SU-DHL-6 (cell line): ENCODE results near the gene ZNF91.

ENCODE experiments used
- H2AFZ ChIP-seq: fragments of 200-600 bp; sonication (generic); 2 replicates; pipeline ENCODE4 v1.6.1; 2014; ENCODE audit warnings: low read depth, mild to moderate bottlenecking, moderate library complexity, mixed read lengths, antibody characterized with exemption, low read length; ENCODE audit not compliant: severe bottlenecking
- H3F3A ChIP-seq: fragments of 200-600 bp; shearing (Covaris generic); 2 replicates; pipeline ENCODE4 v1.6.0; 2016; ENCODE audit warnings: antibody characterized with exemption, mild to moderate bottlenecking; ENCODE audit not compliant: insufficient read depth
- H3K27ac ChIP-seq: fragments of 200-600 bp; sonication (generic); 2 replicates; pipeline ENCODE4 v1.5.1; 2016; ENCODE audit warnings: low read depth, mild to moderate bottlenecking, low read length, moderate library complexity, mixed read lengths
- H3K27me3 ChIP-seq: fragments of 200-600 bp; sonication (generic), shearing (Covaris generic); 2 replicates; pipeline ENCODE4 v1.6.0; 2014; ENCODE audit warnings: mild to moderate bottlenecking, low read length
- H3K36me3 ChIP-seq: fragments of 200-600 bp; sonication (generic); 2 replicates; pipeline ENCODE4 v1.6.1; 2014; ENCODE audit warnings: mild to moderate bottlenecking, low read length, mixed read lengths
- H3K4me2 ChIP-seq: fragments of 300-600, 200-600 bp; shearing (Covaris generic), sonication (generic); 2 replicates; pipeline ENCODE4 v1.6.0; 2014; ENCODE audit warnings: low read length, low read depth, mild to moderate bottlenecking; ENCODE audit not compliant: poor library complexity, severe bottlenecking
- H3K4me3 ChIP-seq: fragments of 200-600 bp; sonication (generic); 2 replicates; pipeline ENCODE4 v1.5.1; 2014; ENCODE audit warnings: antibody characterized with exemption, low read length, mild to moderate bottlenecking, mixed read lengths; ENCODE audit not compliant: insufficient read depth, poor library complexity, severe bottlenecking
- H3K79me2 ChIP-seq: fragments of 200-600 bp; sonication (generic); 2 replicates; pipeline ENCODE4 v1.6.1; 2014; ENCODE audit warnings: mild to moderate bottlenecking, low read length, moderate library complexity; ENCODE audit not compliant: insufficient read depth
- H3K9ac ChIP-seq: fragments of 200-600 bp; sonication (generic); 2 replicates; pipeline ENCODE4 v1.7.0; 2014; ENCODE audit warnings: mild to moderate bottlenecking, low read length
- H3K9me2 ChIP-seq: fragments of 200-600 bp; sonication (generic); replicated peaks from 2 replicates; pipeline ENCODE4 v1.6.1; 2014; ENCODE audit warnings: low read length; ENCODE audit not compliant: insufficient read depth
- H3K9me3 ChIP-seq: fragments of 200-600 bp; sonication (generic); 2 replicates; pipeline ENCODE4 v1.6.1; 2014; ENCODE audit warnings: low read length, mixed read lengths; ENCODE audit not compliant: insufficient read depth
- H4K20me1 ChIP-seq: fragments of 200-600 bp; sonication (generic); 2 replicates; pipeline ENCODE4 v1.6.1; 2014; ENCODE audit warnings: low read depth, mild to moderate bottlenecking, antibody characterized with exemption, low read length, moderate library complexity, mixed read lengths
- EZH2phosphoT487 ChIP-seq: fragments of 200-600 bp; sonication (generic), shearing (Covaris generic); conservative IDR thresholded peaks from 2 replicates; pipeline ENCODE4 v1.6.1; 2018; ENCODE audit warnings: mild to moderate bottlenecking, antibody characterized with exemption, low read length, moderate library complexity, mixed read lengths
- TF ChIP-seq, protein P1 (sequence below): fragments of 200-600 bp; sonication (generic); IDR thresholded peaks from one replicate; pipeline ENCODE4 v1.5.1; 2017; ENCODE audit warnings: antibody characterized with exemption, mild to moderate bottlenecking, low read length, moderate library complexity; ENCODE audit not compliant: insufficient read depth, poor library complexity, severe bottlenecking

The ZNF91 gene

DNA sequence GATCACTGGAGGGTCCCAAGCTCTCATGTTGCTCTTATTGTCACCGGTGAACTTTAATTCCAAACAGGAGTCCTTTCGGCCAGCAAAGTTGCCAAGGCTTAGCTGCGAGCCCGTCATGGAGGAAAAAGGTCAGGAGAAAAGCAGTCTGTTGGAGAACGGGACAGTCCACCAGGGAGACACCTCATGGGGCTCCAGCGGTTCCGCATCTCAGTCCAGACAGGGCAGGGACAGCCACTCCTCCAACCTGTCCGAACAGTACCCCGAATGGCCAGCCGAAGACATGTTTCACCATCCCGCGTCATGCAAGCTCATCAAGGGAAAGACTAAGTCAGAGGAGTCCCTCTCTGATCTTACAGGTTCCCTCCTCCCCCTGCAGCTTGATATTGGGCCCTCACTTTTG is 10.4 kb downstream of the ZNF91 start:
- Histone ChIP-seq H3K36me3 (peaks cover 91% of the 10 kb centered on the region), H3F3A (no peaks in the 10 kb centered on the region), H3K4me2 (no peak overlapping the region), H3K9me3 (peaks cover 58% of the 10 kb centered on the region; the same call in 1 of the 2 replicates), H2AFZ (no peak overlapping the region), H3K27me3 (no peaks in the 10 kb centered on the region), H3K79me2 (peaks cover 100% of the 10 kb centered on the region), H3K27ac (no peak overlapping the region), H3K9ac (no peak overlapping the region), H4K20me1 (no peaks in the 10 kb centered on the region), H3K9me2 (no peaks in the 10 kb centered on the region), H3K4me3 (no peak overlapping the region)
- no peak for TF ChIP-seq EZH2phosphoT487
- TF ChIP-seq, protein P1, sequence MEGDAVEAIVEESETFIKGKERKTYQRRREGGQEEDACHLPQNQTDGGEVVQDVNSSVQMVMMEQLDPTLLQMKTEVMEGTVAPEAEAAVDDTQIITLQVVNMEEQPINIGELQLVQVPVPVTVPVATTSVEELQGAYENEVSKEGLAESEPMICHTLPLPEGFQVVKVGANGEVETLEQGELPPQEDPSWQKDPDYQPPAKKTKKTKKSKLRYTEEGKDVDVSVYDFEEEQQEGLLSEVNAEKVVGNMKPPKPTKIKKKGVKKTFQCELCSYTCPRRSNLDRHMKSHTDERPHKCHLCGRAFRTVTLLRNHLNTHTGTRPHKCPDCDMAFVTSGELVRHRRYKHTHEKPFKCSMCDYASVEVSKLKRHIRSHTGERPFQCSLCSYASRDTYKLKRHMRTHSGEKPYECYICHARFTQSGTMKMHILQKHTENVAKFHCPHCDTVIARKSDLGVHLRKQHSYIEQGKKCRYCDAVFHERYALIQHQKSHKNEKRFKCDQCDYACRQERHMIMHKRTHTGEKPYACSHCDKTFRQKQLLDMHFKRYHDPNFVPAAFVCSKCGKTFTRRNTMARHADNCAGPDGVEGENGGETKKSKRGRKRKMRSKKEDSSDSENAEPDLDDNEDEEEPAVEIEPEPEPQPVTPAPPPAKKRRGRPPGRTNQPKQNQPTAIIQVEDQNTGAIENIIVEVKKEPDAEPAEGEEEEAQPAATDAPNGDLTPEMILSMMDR, result no peak

DNA sequence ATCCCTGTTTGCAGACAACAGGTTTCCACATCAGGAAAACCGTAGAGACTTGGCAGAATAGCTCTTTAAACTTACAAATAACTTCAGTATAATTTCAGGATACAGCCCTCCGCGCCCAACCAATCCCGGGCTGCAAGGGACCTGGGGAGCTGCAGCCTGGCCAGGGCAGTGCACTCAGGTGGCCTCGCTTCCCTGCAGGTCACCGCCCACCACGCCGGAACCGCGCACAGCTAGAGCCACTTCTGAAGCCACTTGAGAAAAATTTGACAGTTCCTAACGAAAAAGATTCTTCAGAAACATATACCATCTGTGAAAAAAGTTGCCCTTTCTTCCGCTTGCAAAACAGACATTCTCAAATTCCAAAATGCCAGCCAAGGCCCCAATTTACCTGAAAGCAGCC is 11.1 kb downstream of the ZNF91 start:
- no peaks in the 10 kb centered on the region for H4K20me1 ChIP-seq
- no peak overlapping the region for H2AFZ ChIP-seq
- no peaks in the 10 kb centered on the region for H3K27me3 ChIP-seq
- H3K4me3 ChIP-seq, result no peak overlapping the region
- no peaks in the 10 kb centered on the region for H3K9me2 ChIP-seq
- H3K4me2 ChIP-seq, result no peak overlapping the region
- peaks cover 91% of the 10 kb centered on the region for H3K36me3 ChIP-seq
- peaks cover 58% of the 10 kb centered on the region; the same call in 1 of the 2 replicates for H3K9me3 ChIP-seq
- peaks cover 100% of the 10 kb centered on the region for H3K79me2 ChIP-seq
- TF ChIP-seq, protein P1, result no peak
- TF ChIP-seq EZH2phosphoT487, result no peak
- no peaks in the 10 kb centered on the region for H3F3A ChIP-seq
- H3K27ac ChIP-seq, result no peak overlapping the region
- no peak overlapping the region for H3K9ac ChIP-seq

DNA sequence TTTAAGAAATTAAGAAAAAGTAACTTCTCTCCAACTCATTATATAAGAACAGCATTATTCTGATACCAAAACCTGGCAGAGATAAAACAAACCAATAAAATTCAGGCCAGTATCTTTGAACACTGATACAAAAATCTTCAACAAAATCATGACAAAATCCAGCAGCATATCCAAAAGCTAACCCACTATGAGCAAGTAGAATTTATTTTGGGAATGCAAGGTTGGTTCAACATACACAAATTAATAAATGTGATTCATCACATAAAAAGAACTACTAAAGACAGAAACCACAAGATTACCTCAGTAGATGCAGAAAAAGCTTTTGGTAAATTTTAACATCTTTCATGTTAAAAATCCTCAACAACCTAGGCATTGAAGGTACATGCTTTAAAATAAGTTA is 12.3 kb downstream of the ZNF91 start:
- Histone ChIP-seq H2AFZ (no peak overlapping the region), H4K20me1 (no peaks in the 10 kb centered on the region), H3K9me3 (peaks cover 64% of the 10 kb centered on the region; the same call in 1 of the 2 replicates), H3K4me2 (no peak overlapping the region), H3K9ac (no peak overlapping the region), H3K79me2 (peaks cover 100% of the 10 kb centered on the region), H3F3A (no peaks in the 10 kb centered on the region), H3K36me3 (peaks cover 91% of the 10 kb centered on the region), H3K4me3 (no peak overlapping the region), H3K9me2 (no peaks in the 10 kb centered on the region), H3K27me3 (no peaks in the 10 kb centered on the region), H3K27ac (no peak overlapping the region)
- TF ChIP-seq, protein P1, result no peak
- no peak for TF ChIP-seq EZH2phosphoT487
